B cell (primary cell): ENCODE data around the gene PPFIA4. TPM values are rescaled to one million over a fixed set of nuclear protein-coding genes. Genes with fewer than 3 reads are reported as not detected.

Source experiments
- ATAC-seq: fragments of 200-7000 bp; cut with Tn5 transposase; one replicate; pipeline ENCODE4 v1.10.0; 2021; ENCODE audit warnings: low read depth, mild to moderate bottlenecking, moderate number of reproducible peaks, moderate library complexity
- CTCF ChIA-PET: fragments of 350-600 bp; sonication (Branson Sonifier 250); formaldehyde crosslinking; loops from one replicate; lab custom pipeline; 2021; ENCODE audit warnings: antibody characterized with exemption, inconsistent platforms; lab: Charles Lee
- POLR2A ChIA-PET: fragments of 350-600 bp; sonication (Branson Sonifier 250); formaldehyde crosslinking; loops from one replicate; lab custom pipeline; 2021; ENCODE audit warnings: antibody characterized with exemption; lab: Charles Lee
- DNase-seq: peaks from one replicate; pipeline ENCODE4 v3.0.0; 2013
- H2AFZ ChIP-seq: 2 replicates; pipeline ENCODE4 v1.6.1; 2012; ENCODE audit warnings: mild to moderate bottlenecking, low read depth, low read length; ENCODE audit not compliant: insufficient read depth, poor library complexity, severe bottlenecking
- H3K27ac ChIP-seq, 2 donors: 1 replicate in 1 of 2; 2 replicates in 1 of 2; pipeline ENCODE4 v1.5.1; 2012 to 2013; ENCODE audit warnings: low read length in 2 of 2, mild to moderate bottlenecking in 2 of 2, moderate library complexity in 1 of 2
- H3K27me3 ChIP-seq, 4 experiments: fragments of 200-600 bp in 1 of 4; sonication (generic) in 1 of 4; replicated peaks in 1 of 4; 1 replicate in 2 of 4; 2 replicates in 2 of 4; pipeline versions ENCODE4 v1.6.1 to v1.7.0; 2013 to 2016; ENCODE audit warnings: low read length in 3 of 4, mild to moderate bottlenecking in 2 of 4, mixed read lengths in 1 of 4, moderate library complexity in 1 of 4; ENCODE audit not compliant: insufficient read depth in 4 of 4, control insufficient read depth in 3 of 4; ENCODE audit errors: control extremely low read depth in 1 of 4
- H3K36me3 ChIP-seq, 2 experiments: replicated peaks in 1 of 2; 1 replicate in 1 of 2; 2 replicates in 1 of 2; pipeline versions ENCODE4 v1.6.1 to v1.7.1; 2013; ENCODE audit warnings: low read length in 1 of 2; ENCODE audit not compliant: insufficient read depth in 2 of 2, control insufficient read depth in 1 of 2; ENCODE audit errors: control extremely low read depth in 1 of 2, extremely low read depth in 1 of 2
- H3K4me1 ChIP-seq, 2 donors: fragments of 200-600 bp in 1 of 2; sonication (generic) in 1 of 2; 1 replicate in 1 of 2; 2 replicates in 1 of 2; pipeline versions ENCODE4 v1.5.1 to v1.6.1; 2013 to 2017; ENCODE audit warnings: low read length in 2 of 2; ENCODE audit not compliant: control insufficient read depth in 2 of 2, insufficient read depth in 2 of 2
- H3K4me2 ChIP-seq: replicated peaks from 2 replicates; pipeline ENCODE3; 2012; ENCODE audit warnings: mild to moderate bottlenecking, low read depth, low read length; ENCODE audit not compliant: poor library complexity, severe bottlenecking
- H3K4me3 ChIP-seq, 5 experiments: fragments of 200-600 bp in 1 of 5; sonication (generic) in 1 of 5; 1 replicate in 3 of 5; 2 replicates in 2 of 5; pipeline versions ENCODE4 v1.5.1 to v1.7.0; 2011 to 2016; ENCODE audit warnings: low read length in 4 of 5, mild to moderate bottlenecking in 4 of 5, low read depth in 2 of 5, control low read depth in 1 of 5, moderate library complexity in 1 of 5; ENCODE audit not compliant: insufficient read depth in 1 of 5; ENCODE audit errors: control extremely low read depth in 1 of 5, extremely low read depth in 1 of 5
- H3K79me2 ChIP-seq: fragments of 200-600 bp; sonication (generic); one replicate; pipeline ENCODE4 v1.6.0; 2016; ENCODE audit warnings: low read length; ENCODE audit not compliant: control insufficient read depth, insufficient read depth
- H3K9ac ChIP-seq: fragments of 200-600 bp; sonication (generic); 2 replicates; pipeline ENCODE4 v1.6.1; 2017; ENCODE audit warnings: mild to moderate bottlenecking, low read length, moderate library complexity
- H3K9me3 ChIP-seq, 3 donors: one replicate each; pipeline versions ENCODE4 v1.6.1 to v1.7.1; 2013; ENCODE audit warnings: low read length in 2 of 3; ENCODE audit not compliant: control insufficient read depth in 2 of 3, insufficient read depth in 1 of 3; ENCODE audit errors: control extremely low read depth in 1 of 3
- H4K20me1 ChIP-seq: 2 replicates; pipeline ENCODE4 v1.6.0; 2012; ENCODE audit warnings: mild to moderate bottlenecking, low read length; ENCODE audit not compliant: insufficient read depth, control insufficient read depth, poor library complexity, severe bottlenecking
- H3K27ac Mint-ChIP-seq: one replicate; pipeline ENCODE4 v1.8.0; 2021; ENCODE audit warnings: mixed read lengths
- H3K27me3 Mint-ChIP-seq: one replicate; pipeline ENCODE4 v1.8.0; 2021; ENCODE audit warnings: mixed read lengths
- H3K4me1 Mint-ChIP-seq: one replicate; pipeline ENCODE4 v1.8.0; 2021; ENCODE audit warnings: mixed read lengths
- H3K4me3 Mint-ChIP-seq: one replicate; pipeline ENCODE4 v1.8.0; 2021; ENCODE audit warnings: mixed read lengths
- H3K9me3 Mint-ChIP-seq: one replicate; pipeline ENCODE4 v1.8.0; 2022; ENCODE audit warnings: mixed read lengths; ENCODE audit not compliant: insufficient read depth
- CTCF ChIP-seq: fragments of 200-600 bp; IDR thresholded peaks from one replicate; pipeline ENCODE4 v1.8.0; 2022; ENCODE audit warnings: antibody characterized with exemption, mild to moderate bottlenecking
- EZH2 ChIP-seq: IDR thresholded peaks from 2 replicates; pipeline ENCODE4 v1.6.1; 2012; ENCODE audit warnings: borderline replicate concordance, low read depth, mild to moderate bottlenecking, moderate library complexity, low read length; ENCODE audit not compliant: insufficient read depth, poor library complexity, severe bottlenecking
- WGBS: methylation state at CpG from one replicate; pipeline ENCODE4 v1.1.5; 2013; ENCODE audit warnings: missing lambda C conversion rate; ENCODE audit not compliant: insufficient coverage; 5-methylcytosine and 5-hydroxymethylcytosine counted together
- intact Hi-C: fragments of 100-400 bp; cut with micrococcal nuclease; formaldehyde crosslinking; loops from one replicate; pipeline ENCODE4 v1.10.0; 2022
- polyA plus RNA-seq: library from polyadenylated mRNA; depleted of rRNA; stranded (reverse); fragments of >200 nt; gene quantifications from 2 replicates; pipeline ENCODE4 v1.2.3, GENCODE V29; 2012
- total RNA-seq, 2 donors: library from RNA; stranded (reverse); fragments of 120-200 nt in 1 of 2; gene quantifications; 1 replicate in 1 of 2; 2 replicates in 1 of 2; pipeline versions ENCODE4 v1.2.3 to v1.2.4, GENCODE V29; 2013 to 2022

PPFIA4 gene
- total and polyA plus RNA-seq, 2 donors (not counting 1 experiment from before 2014, with no cell fraction given): 0.09 to 0.62 TPM

- Mint-ChIP-seq H3K27ac (no peak overlapping the region), H3K9me3 (no peaks in the 10 kb centered on the region), H3K4me1 (no peaks in the 10 kb centered on the region), H3K4me3 (no peak overlapping the region), H3K27me3 (peaks cover 38% of the 10 kb centered on the region)
- ChIA-PET POLR2A (no interaction called here), CTCF (no interaction called here)
- no peaks in the 10 kb centered on the region for H3K36me3 ChIP-seq
- no peak overlapping the region for H3K9ac ChIP-seq
- no peak overlapping the region for H3K27ac ChIP-seq
- no peak overlapping the region for H3K4me2 ChIP-seq
- ATAC-seq (no peak), DNase-seq (no peak)
- WGBS: 93% methylated on average over 8 of the region's 9 CpGs
- TF ChIP-seq CTCF: no peak
- H3K4me3 ChIP-seq: no peak overlapping the region
- H4K20me1 ChIP-seq: no peaks in the 10 kb centered on the region
- no peaks in the 10 kb centered on the region for H3K4me1 ChIP-seq
- no peaks in the 10 kb centered on the region for H3K9me3 ChIP-seq
- no peak overlapping the region for H2AFZ ChIP-seq
- no peaks in the 10 kb centered on the region for H3K79me2 ChIP-seq
- H3K27me3 ChIP-seq: peaks cover 0 to 14% (median 2%) of the 10 kb centered on the region in 4 experiments
- intact Hi-C loops: no loop called here
Observed at GRCh38 chr1:203081465-203082230, 55.4 kb downstream of the PPFIA4 start.

- Histone ChIP-seq H3K36me3 (no peaks in the 10 kb centered on the region), H2AFZ (no peak overlapping the region), H3K27me3 (peaks cover 0 to 9% (median under 1%) of the 10 kb centered on the region in 4 experiments), H3K27ac (no peak overlapping the region), H3K9me3 (no peaks in the 10 kb centered on the region), H3K4me2 (no peak overlapping the region), H3K79me2 (no peaks in the 10 kb centered on the region), H3K4me1 (no peaks in the 10 kb centered on the region), H4K20me1 (no peaks in the 10 kb centered on the region), H3K9ac (no peak overlapping the region), H3K4me3 (no peak overlapping the region)
- 73% methylated on average over 3 of the region's 3 CpGs for WGBS
- Mint-ChIP-seq H3K27ac (no peak overlapping the region), H3K4me3 (no peak overlapping the region), H3K4me1 (no peaks in the 10 kb centered on the region), H3K27me3 (peaks cover 36% of the 10 kb centered on the region), H3K9me3 (no peaks in the 10 kb centered on the region)
- ATAC-seq (no peak), DNase-seq (no peak)
- ChIA-PET CTCF (no interaction called here), POLR2A (no interaction called here)
- TF ChIP-seq EZH2 (no peak), CTCF (no peak)
- intact Hi-C loops: no loop called here
Observed at GRCh38 chr1:203082231-203082505, 55.9 kb downstream of the PPFIA4 start.
